GM12878 (cell line): Measurements from ENCODE around the gene TMEM231. TPM values are rescaled to one million over a fixed set of nuclear protein-coding genes. Genes with fewer than 3 reads are reported as not detected.

Experiments used
- BRCA1 ChIP-seq: IDR thresholded peaks from 2 replicates; pipeline ENCODE4 v1.6.1; 2011; ENCODE audit warnings: low read depth, low read length, improper control_type of control experiment
- IKZF1 ChIP-seq: fragments of 450-650 bp; conservative IDR thresholded peaks from 2 replicates; pipeline ENCODE4 v1.6.1; 2017; ENCODE audit warnings: antibody characterized with exemption, mild to moderate bottlenecking
- KLF5 ChIP-seq: fragments of 450-650 bp; IDR thresholded peaks from 2 replicates; pipeline ENCODE4 v1.6.1; 2014; ENCODE audit warnings: mild to moderate bottlenecking; ENCODE audit not compliant: partially characterized antibody
- MXI1 ChIP-seq: fragments of 150-350 bp; IDR thresholded peaks from 2 replicates; pipeline ENCODE4 v1.6.1; 2011; ENCODE audit warnings: low read depth, mild to moderate bottlenecking, inconsistent platforms, low read length, improper control_type of control experiment
- NBN ChIP-seq: fragments of 450-650 bp; IDR thresholded peaks from 2 replicates; pipeline ENCODE4 v1.6.1; 2016
- POU2F2 ChIP-seq: IDR thresholded peaks from 3 replicates; pipeline ENCODE4 v1.6.1; 2011; ENCODE audit warnings: low read depth, mild to moderate bottlenecking, low read length, borderline replicate concordance
- STAT1 ChIP-seq: fragments of 450-650 bp; conservative IDR thresholded peaks from 2 replicates; pipeline ENCODE4 v1.6.1; 2014; ENCODE audit warnings: antibody characterized with exemption, mild to moderate bottlenecking
- TBL1XR1 ChIP-seq: IDR thresholded peaks from 2 replicates; pipeline ENCODE4 v1.6.1; 2012; ENCODE audit warnings: low read depth, low read length, improper control_type of control experiment
- polyA plus RNA-seq, 11 experiments: library from polyadenylated mRNA; depleted of rRNA in 4 of 11; unstranded in 6 of 11; stranded (reverse) in 5 of 11; fragments of >200 nt; fragmentation: Nextera tagmentation in 4 of 11; fragmentation: Illumina TruSeq in 1 of 11; extraction: Ambion mirVana in 4 of 11; extraction: Trizol in 1 of 11; gene quantifications; 1 replicate in 1 of 11; 2 replicates in 10 of 11; pipeline versions ENCODE4 v1.2.1 to v1.2.3, GENCODE V29; 2011 to 2016; ENCODE audit warnings: inconsistent platforms in 2 of 11, missing spikeins in 2 of 11, low read depth in 1 of 11
- total RNA-seq, 4 experiments: library from RNA; depleted of rRNA in 3 of 4; stranded (reverse); fragments of >200 nt in 3 of 4; fragmentation: Illumina TruSeq in 1 of 4; extraction: Trizol in 1 of 4; gene quantifications; 2 replicates each; pipeline versions ENCODE4 v1.2.1 to v1.2.3, GENCODE V29; 2013 to 2021
- TF ChIP-seq, protein P1 (sequence below): fragments of 450-650 bp; IDR thresholded peaks from 2 replicates; pipeline ENCODE4 v1.6.1; 2016; ENCODE audit warnings: mild to moderate bottlenecking, moderate library complexity, borderline replicate concordance
- TF ChIP-seq, protein P2 (sequence below): fragments of 450-650 bp; IDR thresholded peaks from 2 replicates; pipeline ENCODE4 v1.6.1; 2017; ENCODE audit warnings: antibody characterized with exemption, mild to moderate bottlenecking, moderate library complexity

TMEM231 gene
- total and polyA plus RNA-seq, 10 of the 15 experiments (the other 5 are each of a cell fraction or from before 2014, with no cell fraction given), result 1.2 to 9.1 (median 5.9) TPM

DNA sequence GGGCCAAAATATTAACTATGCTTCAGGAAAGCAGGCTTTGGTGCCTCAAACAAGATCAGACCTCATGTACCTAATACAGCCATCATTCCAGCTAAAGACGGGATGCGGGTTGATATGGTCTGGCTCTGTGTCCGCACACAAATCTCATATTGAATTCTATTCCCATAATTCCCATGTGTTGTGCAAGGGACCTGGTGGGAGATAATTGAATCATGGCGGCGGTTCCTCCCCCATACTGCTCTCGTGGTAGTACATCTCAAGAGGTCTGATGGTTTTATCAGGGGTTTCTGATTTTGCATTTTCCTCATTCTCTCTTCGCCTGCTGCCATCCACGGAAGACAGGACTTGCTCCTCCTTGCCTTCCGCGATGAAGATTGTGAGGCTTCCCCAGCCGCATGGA is 41.8 kb downstream of the TMEM231 start (continued):
- TF ChIP-seq, protein P1, sequence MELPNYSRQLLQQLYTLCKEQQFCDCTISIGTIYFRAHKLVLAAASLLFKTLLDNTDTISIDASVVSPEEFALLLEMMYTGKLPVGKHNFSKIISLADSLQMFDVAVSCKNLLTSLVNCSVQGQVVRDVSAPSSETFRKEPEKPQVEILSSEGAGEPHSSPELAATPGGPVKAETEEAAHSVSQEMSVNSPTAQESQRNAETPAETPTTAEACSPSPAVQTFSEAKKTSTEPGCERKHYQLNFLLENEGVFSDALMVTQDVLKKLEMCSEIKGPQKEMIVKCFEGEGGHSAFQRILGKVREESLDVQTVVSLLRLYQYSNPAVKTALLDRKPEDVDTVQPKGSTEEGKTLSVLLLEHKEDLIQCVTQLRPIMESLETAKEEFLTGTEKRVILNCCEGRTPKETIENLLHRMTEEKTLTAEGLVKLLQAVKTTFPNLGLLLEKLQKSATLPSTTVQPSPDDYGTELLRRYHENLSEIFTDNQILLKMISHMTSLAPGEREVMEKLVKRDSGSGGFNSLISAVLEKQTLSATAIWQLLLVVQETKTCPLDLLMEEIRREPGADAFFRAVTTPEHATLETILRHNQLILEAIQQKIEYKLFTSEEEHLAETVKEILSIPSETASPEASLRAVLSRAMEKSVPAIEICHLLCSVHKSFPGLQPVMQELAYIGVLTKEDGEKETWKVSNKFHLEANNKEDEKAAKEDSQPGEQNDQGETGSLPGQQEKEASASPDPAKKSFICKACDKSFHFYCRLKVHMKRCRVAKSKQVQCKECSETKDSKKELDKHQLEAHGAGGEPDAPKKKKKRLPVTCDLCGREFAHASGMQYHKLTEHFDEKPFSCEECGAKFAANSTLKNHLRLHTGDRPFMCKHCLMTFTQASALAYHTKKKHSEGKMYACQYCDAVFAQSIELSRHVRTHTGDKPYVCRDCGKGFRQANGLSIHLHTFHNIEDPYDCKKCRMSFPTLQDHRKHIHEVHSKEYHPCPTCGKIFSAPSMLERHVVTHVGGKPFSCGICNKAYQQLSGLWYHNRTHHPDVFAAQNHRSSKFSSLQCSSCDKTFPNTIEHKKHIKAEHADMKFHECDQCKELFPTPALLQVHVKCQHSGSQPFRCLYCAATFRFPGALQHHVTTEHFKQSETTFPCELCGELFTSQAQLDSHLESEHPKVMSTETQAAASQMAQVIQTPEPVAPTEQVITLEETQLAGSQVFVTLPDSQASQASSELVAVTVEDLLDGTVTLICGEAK, result no peak
- TF ChIP-seq POU2F2 (no peak), IKZF1 (no peak), NBN (no peak), MXI1 (no peak), BRCA1 (no peak), TBL1XR1 (no peak), STAT1 (no peak), KLF5 (no peak)
- TF ChIP-seq, protein P2, sequence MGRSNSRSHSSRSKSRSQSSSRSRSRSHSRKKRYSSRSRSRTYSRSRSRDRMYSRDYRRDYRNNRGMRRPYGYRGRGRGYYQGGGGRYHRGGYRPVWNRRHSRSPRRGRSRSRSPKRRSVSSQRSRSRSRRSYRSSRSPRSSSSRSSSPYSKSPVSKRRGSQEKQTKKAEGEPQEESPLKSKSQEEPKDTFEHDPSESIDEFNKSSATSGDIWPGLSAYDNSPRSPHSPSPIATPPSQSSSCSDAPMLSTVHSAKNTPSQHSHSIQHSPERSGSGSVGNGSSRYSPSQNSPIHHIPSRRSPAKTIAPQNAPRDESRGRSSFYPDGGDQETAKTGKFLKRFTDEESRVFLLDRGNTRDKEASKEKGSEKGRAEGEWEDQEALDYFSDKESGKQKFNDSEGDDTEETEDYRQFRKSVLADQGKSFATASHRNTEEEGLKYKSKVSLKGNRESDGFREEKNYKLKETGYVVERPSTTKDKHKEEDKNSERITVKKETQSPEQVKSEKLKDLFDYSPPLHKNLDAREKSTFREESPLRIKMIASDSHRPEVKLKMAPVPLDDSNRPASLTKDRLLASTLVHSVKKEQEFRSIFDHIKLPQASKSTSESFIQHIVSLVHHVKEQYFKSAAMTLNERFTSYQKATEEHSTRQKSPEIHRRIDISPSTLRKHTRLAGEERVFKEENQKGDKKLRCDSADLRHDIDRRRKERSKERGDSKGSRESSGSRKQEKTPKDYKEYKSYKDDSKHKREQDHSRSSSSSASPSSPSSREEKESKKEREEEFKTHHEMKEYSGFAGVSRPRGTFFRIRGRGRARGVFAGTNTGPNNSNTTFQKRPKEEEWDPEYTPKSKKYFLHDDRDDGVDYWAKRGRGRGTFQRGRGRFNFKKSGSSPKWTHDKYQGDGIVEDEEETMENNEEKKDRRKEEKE, result no peak
